Stomach (tissue), 9 donors: ENCODE measurements around the gene TMEM186. TPM values are rescaled to one million over a fixed set of nuclear protein-coding genes. Genes with fewer than 3 reads are reported as not detected.
A peak's percentile ranks its signal among the peaks of the same experiment; 100 is the strongest.

Source experiments
- DNase-seq, 2 donors: peaks; one replicate each; pipeline versions ENCODE4 v3.0.0 to v3.0.0-alpha.2; 2013 to 2019
- H3K27ac ChIP-seq, 5 donors: fragments of 200-600 bp in 4 of 5; sonication (generic) in 4 of 5; one replicate each; pipeline ENCODE4 v1.5.1; 2013 to 2019; ENCODE audit warnings: mild to moderate bottlenecking in 1 of 5, moderate library complexity in 1 of 5
- H3K27me3 ChIP-seq, 3 donors: fragments of 200-600 bp; sonication (generic); one replicate each; pipeline ENCODE4 v1.5.1; 2017 to 2019; ENCODE audit warnings: mixed run types in 1 of 3
- H3K36me3 ChIP-seq, 4 donors: fragments of 200-600 bp; sonication (generic); 1 replicate in 3 of 4; 2 replicates in 1 of 4; pipeline ENCODE4 v1.5.1; 2016 to 2019
- H3K4me1 ChIP-seq, 4 donors: fragments of 200-600 bp; sonication (generic); one replicate each; pipeline ENCODE4 v1.5.1; 2016 to 2019
- H3K4me3 ChIP-seq, 4 donors: fragments of 200-600 bp; sonication (generic) in 3 of 4; one replicate each; pipeline ENCODE4 v1.5.1; 2016 to 2019; ENCODE audit warnings: mild to moderate bottlenecking in 1 of 4
- H3K9me3 ChIP-seq, 4 donors: fragments of 200-600 bp; sonication (generic); one replicate each; pipeline ENCODE4 v1.5.1; 2016 to 2019
- EP300 ChIP-seq: sonication (generic); formaldehyde crosslinking; IDR thresholded peaks from one replicate; pipeline ENCODE4 v1.6.1; 2017; ENCODE audit warnings: antibody characterized with exemption
- POLR2A ChIP-seq, 4 donors: fragments of 450-650 bp; IDR thresholded peaks; one replicate each; pipeline ENCODE4 v1.6.1; 2016; ENCODE audit warnings: antibody characterized with exemption in 4 of 4, control low read depth in 2 of 4, mild to moderate bottlenecking in 1 of 4, moderate library complexity in 1 of 4
- POLR2AphosphoS5 ChIP-seq, 3 donors: sonication (generic); formaldehyde crosslinking; IDR thresholded peaks; one replicate each; pipeline ENCODE4 v1.6.1; 2016; ENCODE audit warnings: antibody characterized with exemption in 3 of 3
- WGBS, 5 donors: extraction: QIAGEN DNeasy Blood & Tissue Kit in 3 of 5; methylation state at CpG; one replicate each; pipeline versions ENCODE4 v1.1.5 to v1.1.7; 2013 to 2018; 5-methylcytosine and 5-hydroxymethylcytosine counted together
- intact Hi-C: fragments of 100-400 bp; cut with DNase I; formaldehyde crosslinking; loops from one replicate; pipeline ENCODE4 v1.15.1; 2023; ENCODE audit warnings: low total_unique reads
- polyA plus RNA-seq, 3 donors: library from polyadenylated mRNA; stranded (reverse); fragments of 200-250 nt; gene quantifications; one replicate each; pipeline ENCODE4 v1.2.3, GENCODE V29; 2013
- total RNA-seq, 5 donors: library from RNA; depleted of rRNA; stranded (reverse); fragments of >200 nt; gene quantifications; one replicate each; pipeline versions ENCODE4 v1.1.0 to v1.2.3, GENCODE V29; 2014 to 2016
- TF ChIP-seq, protein P1 (sequence below), 7 experiments: fragments of 450-650 bp in 4 of 7; fragments of 200-600 bp in 3 of 7; sonication (generic) in 3 of 7; IDR thresholded peaks; one replicate each; pipeline ENCODE4 v1.5.1; 2016 to 2019; ENCODE audit warnings: antibody characterized with exemption in 7 of 7, control low read depth in 2 of 7, mild to moderate bottlenecking in 1 of 7
- donor health status: healthy with polysubstance abuse.
- donor health status: Bipolar disorder and iron deficiency.
- donor health status: healthy.

TMEM186 gene
- total and polyA plus RNA-seq, 8 donors = 5.3 to 12.9 (median 6.4) TPM; not detected in 1

DNA sequence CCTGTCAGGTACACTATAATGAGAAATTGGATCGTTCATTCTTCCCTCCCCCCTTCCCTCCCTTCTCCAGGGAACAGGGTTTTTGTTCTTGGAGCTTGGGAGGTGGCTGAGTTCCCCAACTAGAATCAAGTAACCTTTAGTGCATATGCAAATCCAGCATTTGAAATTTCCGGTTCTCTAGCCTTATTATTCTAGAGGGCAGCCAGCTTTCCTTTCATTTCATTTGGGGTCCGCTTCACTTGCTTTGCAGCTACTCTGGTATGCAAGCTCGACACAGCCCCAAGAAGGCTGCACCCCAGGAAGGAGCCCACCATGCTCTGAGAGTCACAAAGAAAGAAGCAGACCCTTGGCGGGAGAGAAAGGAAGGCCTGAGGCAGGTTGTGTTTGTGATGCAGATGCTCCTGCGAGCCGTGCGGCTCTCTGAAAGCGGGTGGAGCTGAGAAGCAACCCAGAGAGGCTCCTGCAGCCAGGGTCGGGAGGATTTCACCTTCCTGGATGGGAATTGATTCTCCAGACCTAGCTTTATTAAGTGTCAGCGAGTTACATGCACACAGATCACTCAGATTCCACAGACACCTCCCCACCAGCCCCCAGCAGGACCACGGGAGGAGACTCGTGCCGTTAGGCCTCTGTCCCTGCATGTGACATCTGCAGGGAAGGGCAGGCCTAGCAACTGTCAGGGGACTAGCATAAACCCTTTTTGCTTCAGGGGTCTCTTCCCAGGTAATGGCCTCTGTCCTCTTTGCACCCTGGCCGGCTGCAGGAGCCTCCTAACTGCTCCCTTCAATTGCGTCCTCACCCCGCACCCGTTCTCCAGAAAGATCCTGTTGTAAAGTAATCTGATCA, 34.7 kb upstream of the TMEM186 start:
- DNase-seq = no peak
- 83 to 89% (median 85%) methylated on average over 18 of the region's 18 CpGs for WGBS, 5 donors
- no peak overlapping the region for H3K27ac ChIP-seq
- no peak overlapping the region for H3K4me3 ChIP-seq
- no peaks in the 10 kb centered on the region for H3K27me3 ChIP-seq
- H3K36me3 ChIP-seq = peaks cover 23 to 47% (median 41%) of the 10 kb centered on the region in 4 donors
- no peaks in the 10 kb centered on the region for H3K9me3 ChIP-seq
- intact Hi-C loops = no loop called here
- H3K4me1 ChIP-seq = peaks cover 0 to 6% (median 3%) of the 10 kb centered on the region in 4 donors
- TF ChIP-seq POLR2A (IDR thresholded peaks at IDR 0.05) (no peak), POLR2AphosphoS5 (IDR thresholded peaks at IDR 0.05) (no peak), EP300 (no peak)
- TF ChIP-seq, protein P1, sequence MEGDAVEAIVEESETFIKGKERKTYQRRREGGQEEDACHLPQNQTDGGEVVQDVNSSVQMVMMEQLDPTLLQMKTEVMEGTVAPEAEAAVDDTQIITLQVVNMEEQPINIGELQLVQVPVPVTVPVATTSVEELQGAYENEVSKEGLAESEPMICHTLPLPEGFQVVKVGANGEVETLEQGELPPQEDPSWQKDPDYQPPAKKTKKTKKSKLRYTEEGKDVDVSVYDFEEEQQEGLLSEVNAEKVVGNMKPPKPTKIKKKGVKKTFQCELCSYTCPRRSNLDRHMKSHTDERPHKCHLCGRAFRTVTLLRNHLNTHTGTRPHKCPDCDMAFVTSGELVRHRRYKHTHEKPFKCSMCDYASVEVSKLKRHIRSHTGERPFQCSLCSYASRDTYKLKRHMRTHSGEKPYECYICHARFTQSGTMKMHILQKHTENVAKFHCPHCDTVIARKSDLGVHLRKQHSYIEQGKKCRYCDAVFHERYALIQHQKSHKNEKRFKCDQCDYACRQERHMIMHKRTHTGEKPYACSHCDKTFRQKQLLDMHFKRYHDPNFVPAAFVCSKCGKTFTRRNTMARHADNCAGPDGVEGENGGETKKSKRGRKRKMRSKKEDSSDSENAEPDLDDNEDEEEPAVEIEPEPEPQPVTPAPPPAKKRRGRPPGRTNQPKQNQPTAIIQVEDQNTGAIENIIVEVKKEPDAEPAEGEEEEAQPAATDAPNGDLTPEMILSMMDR (IDR thresholded peaks at IDR 0.05) = no peak

DNA sequence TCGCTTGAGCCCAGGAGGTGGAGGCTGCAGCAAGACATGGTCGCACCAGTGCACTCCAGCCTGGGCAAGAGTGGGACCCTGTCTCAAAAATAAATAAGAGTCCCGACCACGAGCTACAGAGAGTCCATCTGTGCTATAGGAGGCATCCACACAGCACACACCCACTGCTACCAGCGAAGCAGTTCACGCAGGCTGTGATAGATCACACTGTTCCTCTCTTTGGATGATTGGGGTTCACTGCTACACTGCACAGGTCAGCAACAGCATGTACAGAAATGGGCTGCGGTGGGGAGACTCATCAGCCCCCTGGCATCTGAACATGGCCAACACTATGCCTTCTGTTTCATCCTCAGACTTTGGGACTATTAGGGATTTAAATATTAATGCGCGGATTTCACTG, 34.0 kb upstream of the TMEM186 start:
- Histone ChIP-seq H3K27ac (no peak overlapping the region), H3K27me3 (no peaks in the 10 kb centered on the region), H3K9me3 (no peaks in the 10 kb centered on the region), H3K4me1 (peaks cover 0 to 6% (median 2%) of the 10 kb centered on the region in 4 donors), H3K36me3 (peaks cover 23 to 49% (median 41%) of the 10 kb centered on the region in 4 donors), H3K4me3 (no peak overlapping the region)
- intact Hi-C loops = no loop called here
- DNase-seq = no peak
- 81 to 94% (median 90%) methylated on average over 9 of the region's 9 CpGs for WGBS, 5 donors
- TF ChIP-seq POLR2A (IDR thresholded peaks at IDR 0.05) (no peak), POLR2AphosphoS5 (IDR thresholded peaks at IDR 0.05) (no peak), EP300 (no peak)
- TF ChIP-seq, protein P1 (IDR thresholded peaks at IDR 0.05) = no peak

- intact Hi-C loops = no loop called here
- 93 to 96% (median 94%) methylated on average over 8 of the region's 8 CpGs for WGBS, 5 donors
- H3K36me3 ChIP-seq = peaks cover 23 to 64% (median 46%) of the 10 kb centered on the region in 4 donors
Observed at GRCh38 chr16:8828541-8829165, 31.2 kb upstream of the TMEM186 start.

GRCh38 chr16:8826278-8826879, 28.9 kb upstream of the TMEM186 start:
- Histone ChIP-seq H3K9me3 (no peaks in the 10 kb centered on the region), H3K27ac (peak overlapping the region in 1 of 5 donors; percentile 2), H3K27me3 (no peaks in the 10 kb centered on the region), H3K4me1 (no peaks in the 10 kb centered on the region), H3K36me3 (peaks cover 20 to 57% (median 38%) of the 10 kb centered on the region in 4 donors), H3K4me3 (no peak overlapping the region)
- 60 to 85% (median 71%) methylated on average over 3 of the region's 3 CpGs for WGBS, 5 donors
- TF ChIP-seq, protein P1 (IDR thresholded peaks at IDR 0.05) = no peak
- TF ChIP-seq POLR2A (IDR thresholded peaks at IDR 0.05) (no peak), POLR2AphosphoS5 (IDR thresholded peaks at IDR 0.05) (no peak), EP300 (no peak)
- DNase-seq = no peak
- intact Hi-C loops = no loop called here

More at GRCh38 chr16:8828541-8829165, 31.2 kb upstream of the TMEM186 start:
- H3K9me3 ChIP-seq = no peaks in the 10 kb centered on the region
- H3K27me3 ChIP-seq = no peaks in the 10 kb centered on the region
- no peak for DNase-seq
- no peak overlapping the region for H3K4me3 ChIP-seq
- no peak overlapping the region for H3K27ac ChIP-seq
- TF ChIP-seq POLR2AphosphoS5 (IDR thresholded peaks at IDR 0.05) (no peak), POLR2A (IDR thresholded peaks at IDR 0.05) (no peak), EP300 (no peak)
- TF ChIP-seq, protein P1 (IDR thresholded peaks at IDR 0.05) = no peak
- no peaks in the 10 kb centered on the region for H3K4me1 ChIP-seq
